GM21717 (cell line): ENCODE data around the gene SPEF2.

Source experiments
- ATAC-seq: cut with Tn5 transposase; IDR thresholded peaks from one replicate; pipeline ENCODE4 v1.9.1; 2021; ENCODE audit warnings: mild to moderate bottlenecking, moderate library complexity; ENCODE audit not compliant: unreplicated experiment

Gene SPEF2

DNA sequence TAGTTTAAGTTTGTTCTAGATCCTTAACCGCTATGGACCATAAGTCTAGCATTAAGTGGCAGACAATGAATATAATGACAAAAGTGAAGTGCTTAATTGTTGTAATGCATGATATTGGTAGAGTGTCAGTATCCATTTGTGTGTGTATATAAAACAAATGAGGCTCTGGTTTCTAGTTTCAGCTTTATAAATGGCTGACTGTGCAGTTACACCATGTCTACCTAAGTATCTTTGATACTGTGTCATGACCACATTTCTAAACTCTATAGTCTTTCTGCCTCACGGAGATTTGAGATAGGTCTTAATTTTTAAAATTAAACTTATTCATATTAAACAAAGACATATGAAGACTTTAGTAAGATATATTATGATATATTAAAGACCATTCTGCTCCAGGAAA, 92.0 kb downstream of the SPEF2 start:
- no peak for ATAC-seq

DNA sequence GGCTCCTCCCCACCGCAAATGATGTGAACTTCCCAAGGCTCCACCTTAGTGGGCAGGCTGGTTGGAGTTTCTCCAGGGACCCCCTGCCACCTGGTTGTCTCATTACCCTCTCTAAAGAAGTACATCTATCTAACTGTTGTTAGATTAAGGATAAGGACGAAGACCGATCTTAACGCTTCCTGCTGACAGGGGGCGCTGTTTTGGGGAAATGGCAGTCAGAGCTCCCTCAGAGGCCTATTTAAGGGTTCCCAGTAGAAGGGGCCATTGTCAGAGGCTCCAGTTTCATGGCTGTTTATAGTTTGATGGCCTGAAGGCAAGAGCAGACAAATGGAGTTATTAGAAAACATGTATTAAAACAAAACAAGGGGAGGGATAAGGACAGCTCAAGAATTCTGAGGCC, 100.1 kb downstream of the SPEF2 start:
- ATAC-seq, result no peak

- no peak for ATAC-seq
Measured at GRCh38 chr5:35735718-35736117, 118.1 kb downstream of the SPEF2 start.

DNA sequence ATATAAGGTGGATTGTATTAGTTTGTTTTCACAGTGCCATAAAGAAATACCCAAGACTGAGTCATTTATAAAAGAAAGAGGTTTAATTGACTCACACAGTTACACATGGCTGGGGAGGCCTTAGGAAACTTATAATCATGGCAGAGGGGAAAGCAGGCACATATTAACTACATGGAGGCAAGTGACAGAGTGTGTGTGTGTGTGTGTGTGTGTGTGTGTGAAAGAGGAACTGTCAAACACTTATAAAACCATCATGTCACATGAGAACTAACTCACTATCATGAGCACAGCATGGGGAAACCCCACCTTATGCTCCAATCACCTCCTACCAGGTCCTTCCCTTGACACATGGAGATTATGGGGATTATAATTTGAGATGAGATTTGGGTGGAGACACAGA, 118.6 kb downstream of the SPEF2 start:
- ATAC-seq, result no peak

- ATAC-seq, result no peak
Measured at GRCh38 chr5:35741126-35741716, 123.6 kb downstream of the SPEF2 start.

GRCh38 chr5:35741971-35742370, 124.3 kb downstream of the SPEF2 start:
- ATAC-seq, result no peak

DNA sequence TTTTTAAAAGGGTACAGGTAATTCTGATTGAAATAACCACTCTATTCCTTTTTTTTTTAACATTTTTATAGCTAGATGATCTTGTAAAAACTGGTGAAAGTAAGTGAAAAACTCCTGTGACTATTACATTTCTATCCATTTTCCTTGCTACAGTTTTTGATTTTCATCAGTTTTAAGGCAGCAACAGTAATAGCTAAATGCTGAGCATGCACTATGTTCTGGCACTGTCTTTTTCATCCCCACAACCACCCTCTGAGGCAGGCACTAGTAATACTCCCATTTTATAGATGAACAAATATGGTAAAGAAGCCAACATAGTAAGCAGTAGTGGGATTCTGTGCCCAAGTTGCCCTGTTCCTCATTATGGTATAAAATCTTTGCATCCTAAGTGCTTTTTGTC, 126.0 kb downstream of the SPEF2 start:
- ATAC-seq, result no peak

GRCh38 chr5:35745193-35745592, 127.5 kb downstream of the SPEF2 start:
- no peak for ATAC-seq

DNA sequence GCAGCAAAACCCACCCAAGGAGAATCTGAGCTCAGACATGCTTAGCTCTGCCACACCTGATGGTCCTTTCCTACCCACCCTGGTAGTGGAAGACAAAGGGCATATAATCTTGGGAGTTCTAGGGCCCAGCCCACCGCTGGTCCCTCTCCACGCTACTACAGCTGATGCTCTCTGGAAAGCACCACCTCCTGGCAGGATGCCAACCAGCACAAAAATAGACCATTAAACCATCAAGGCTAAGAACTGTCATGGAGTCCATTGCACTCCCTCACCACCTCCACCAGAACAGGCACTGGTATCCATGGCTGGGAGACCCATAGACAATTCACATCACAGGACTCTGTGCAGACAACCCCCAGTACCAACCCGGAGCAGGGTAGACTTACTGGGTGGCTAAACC, 128.0 kb downstream of the SPEF2 start:
- no peak for ATAC-seq

GRCh38 chr5:35752012-35752411, 134.3 kb downstream of the SPEF2 start:
- no peak for ATAC-seq

- ATAC-seq, result no peak
Measured at GRCh38 chr5:35753500-35753899, 135.8 kb downstream of the SPEF2 start.

DNA sequence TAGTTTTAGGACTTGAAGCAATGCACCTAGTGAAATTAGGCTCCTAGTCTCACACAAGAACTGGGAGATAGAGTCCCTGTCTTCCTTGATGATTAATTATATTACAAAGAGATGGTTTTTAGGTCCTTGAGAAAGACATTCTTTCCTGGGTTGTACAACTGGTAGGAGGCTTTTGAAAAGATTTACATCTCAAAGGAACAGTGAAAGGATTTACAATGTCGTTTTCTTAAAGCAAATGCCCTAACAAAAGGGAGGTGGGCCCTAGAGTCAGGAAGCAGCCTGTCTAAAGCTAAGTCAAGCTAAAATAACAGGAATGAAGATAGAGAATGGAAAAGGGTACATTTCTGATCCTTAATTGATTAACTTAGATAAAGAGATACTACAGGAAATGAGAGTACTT, 136.8 kb downstream of the SPEF2 start:
- ATAC-seq, result no peak

DNA sequence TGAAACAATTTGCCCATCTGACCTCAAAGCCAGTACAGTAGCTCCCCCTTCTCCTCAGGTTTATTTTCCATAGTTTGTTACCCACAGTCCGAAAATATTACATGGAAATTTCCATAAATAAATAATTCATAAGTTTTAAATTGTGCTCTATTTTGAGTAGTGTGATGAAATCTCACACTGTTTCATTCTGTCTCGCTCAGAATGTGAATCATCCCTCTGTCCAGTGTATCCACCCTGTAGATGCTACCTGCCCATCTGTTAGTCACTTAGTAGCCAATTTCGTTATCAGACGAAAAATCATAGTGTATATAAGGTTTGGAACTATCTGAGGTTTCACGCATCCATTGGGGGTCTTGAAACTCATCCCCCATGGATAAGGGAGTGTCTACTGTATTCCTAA, 138.3 kb downstream of the SPEF2 start:
- no peak for ATAC-seq

DNA sequence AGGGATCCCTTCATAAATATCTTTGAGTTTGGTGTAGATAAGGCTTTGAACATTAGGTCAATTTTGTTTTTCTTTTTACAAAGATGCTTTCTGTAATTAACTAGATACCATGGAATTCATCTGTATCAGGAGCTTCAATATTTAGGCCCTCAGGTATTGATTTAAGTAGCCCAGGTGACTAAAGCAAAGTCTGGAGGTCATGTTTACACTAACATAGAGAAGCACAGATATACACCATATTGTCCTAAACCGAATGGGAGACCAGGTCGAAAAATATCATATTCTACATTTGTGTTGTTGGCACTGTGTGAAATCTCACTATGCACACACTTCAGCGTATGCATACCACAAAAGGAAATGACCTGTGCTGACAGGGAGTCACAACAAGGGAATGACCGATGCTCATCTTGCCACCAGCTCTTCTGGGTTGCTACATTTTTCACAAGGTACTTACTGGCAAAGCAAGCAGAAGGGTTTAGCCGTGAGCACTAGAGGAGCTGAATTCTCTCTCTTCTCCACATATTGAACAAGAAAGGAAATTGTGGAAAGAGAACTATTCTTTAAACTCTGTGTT, 140.6 kb downstream of the SPEF2 start:
- no peak for ATAC-seq

- no peak for ATAC-seq
Measured at GRCh38 chr5:35761541-35761940, 143.9 kb downstream of the SPEF2 start.

DNA sequence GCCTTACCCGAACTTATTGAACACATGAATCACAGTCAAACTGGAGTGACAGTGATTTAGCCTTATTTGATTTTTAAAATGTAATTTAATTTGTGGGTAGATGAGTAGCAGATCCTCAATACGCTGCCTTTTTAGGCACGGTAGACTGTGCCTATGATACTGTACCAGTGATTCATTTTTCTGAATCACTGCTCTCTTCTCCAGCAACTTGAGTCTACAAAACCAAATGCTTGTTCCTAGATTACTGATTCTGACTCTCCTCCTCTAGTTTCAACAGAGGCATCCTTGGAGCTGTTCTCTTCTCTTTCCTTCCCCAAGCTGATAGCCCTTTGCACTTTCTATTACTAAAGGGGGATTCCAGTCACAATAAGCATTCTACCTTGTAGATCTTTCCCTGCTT, 144.7 kb downstream of the SPEF2 start:
- no peak for ATAC-seq

DNA sequence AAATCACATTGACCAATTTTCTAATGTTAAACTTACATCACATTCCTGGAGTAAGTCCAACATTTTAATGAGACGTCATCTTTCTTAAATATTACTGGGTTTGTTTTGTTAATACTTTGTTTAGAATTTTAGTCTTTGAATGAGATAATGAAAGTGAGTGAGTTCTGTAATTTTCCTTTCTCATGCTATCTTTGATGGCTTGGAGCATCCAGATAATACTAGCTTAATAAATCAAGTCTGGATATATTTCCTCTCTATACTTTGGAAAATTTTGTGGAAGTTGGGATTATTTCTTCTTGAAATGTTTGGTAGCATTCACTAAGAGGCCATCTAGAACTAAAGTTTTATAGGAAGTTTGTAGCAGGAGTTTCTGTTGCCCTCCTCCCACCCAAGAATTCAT, 148.3 kb downstream of the SPEF2 start:
- no peak for ATAC-seq

DNA sequence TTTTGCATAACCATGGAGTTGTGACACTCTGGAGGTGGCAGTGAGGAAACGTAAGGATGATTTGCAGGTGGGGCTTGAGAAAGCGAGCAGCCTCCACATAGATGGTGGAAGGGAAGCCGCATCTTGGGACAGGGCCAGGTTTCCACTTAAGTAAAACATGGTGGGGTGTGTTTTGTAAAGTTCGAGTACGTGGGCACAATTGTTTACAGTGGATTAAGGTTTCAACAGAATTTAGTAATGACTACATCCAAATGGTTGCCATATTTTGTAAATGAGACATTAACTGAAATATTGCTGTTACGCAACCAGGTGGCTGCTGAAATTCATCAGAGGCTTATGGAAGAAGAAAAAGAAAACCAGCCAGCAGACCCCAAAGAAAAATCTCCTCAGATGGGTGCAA, 153.6 kb downstream of the SPEF2 start:
- ATAC-seq, result no peak

GRCh38 chr5:35771839-35772238, 154.2 kb downstream of the SPEF2 start:
- no peak for ATAC-seq

GRCh38 chr5:35773967-35774366, 156.3 kb downstream of the SPEF2 start:
- no peak for ATAC-seq

DNA sequence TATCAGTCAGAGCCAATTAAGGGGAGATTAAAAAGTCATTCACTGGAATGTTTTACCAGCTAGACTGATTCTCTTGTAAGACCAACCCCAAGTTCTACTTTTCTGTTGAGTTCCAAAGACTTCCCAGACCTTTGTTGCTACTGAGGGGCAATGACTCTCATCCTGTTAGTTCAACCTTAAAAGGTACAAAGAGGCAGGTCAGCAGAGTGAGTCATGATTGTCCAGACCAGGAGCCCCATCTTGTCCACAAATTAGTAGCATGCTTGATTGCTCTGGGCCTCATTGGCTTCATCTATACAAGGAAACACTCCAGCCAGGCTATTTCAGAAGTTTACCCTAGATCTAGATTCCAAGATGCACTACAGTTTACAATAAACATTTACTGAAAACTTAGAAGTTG, 159.1 kb downstream of the SPEF2 start:
- no peak for ATAC-seq

- ATAC-seq, result no peak
Measured at GRCh38 chr5:35777358-35778087, 159.9 kb downstream of the SPEF2 start.
